GM19328 (cell line): ENCODE results near the gene LARGE1.

Experiments
- ATAC-seq: cut with Tn5 transposase; IDR thresholded peaks from one replicate; pipeline ENCODE4 v1.9.1; 2021; ENCODE audit warnings: mild to moderate bottlenecking, moderate library complexity; ENCODE audit not compliant: unreplicated experiment

LARGE1 gene

GRCh38 chr22:33741025-33741424 lies 179.3 kb downstream of the LARGE1 start:
- no peak for ATAC-seq

- no peak for ATAC-seq
Observed at GRCh38 chr22:33739516-33739915, 180.8 kb downstream of the LARGE1 start.

DNA sequence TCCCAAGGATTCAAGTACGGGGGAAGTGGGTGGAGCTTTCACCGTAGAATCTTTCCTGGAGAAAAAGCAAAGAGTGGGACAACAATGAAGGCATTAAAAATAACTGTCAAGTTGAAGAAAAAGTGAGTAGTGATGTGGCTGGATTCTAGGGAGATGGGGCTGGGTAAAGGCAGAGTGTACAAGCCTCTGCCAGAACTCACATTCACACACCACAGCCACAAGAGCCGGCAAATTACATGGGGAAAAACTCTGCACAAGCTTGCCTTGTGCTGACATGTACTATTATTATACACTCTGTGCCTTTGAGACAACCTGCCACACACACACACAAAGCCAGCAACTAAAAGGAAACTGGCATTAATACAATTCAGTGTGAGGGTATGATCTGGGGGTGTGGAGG lies 182.6 kb downstream of the LARGE1 start:
- ATAC-seq = no peak

- no peak for ATAC-seq
Observed at GRCh38 chr22:33735978-33736377, 184.3 kb downstream of the LARGE1 start.

GRCh38 chr22:33728847-33729246 lies 191.4 kb downstream of the LARGE1 start:
- ATAC-seq = no peak

DNA sequence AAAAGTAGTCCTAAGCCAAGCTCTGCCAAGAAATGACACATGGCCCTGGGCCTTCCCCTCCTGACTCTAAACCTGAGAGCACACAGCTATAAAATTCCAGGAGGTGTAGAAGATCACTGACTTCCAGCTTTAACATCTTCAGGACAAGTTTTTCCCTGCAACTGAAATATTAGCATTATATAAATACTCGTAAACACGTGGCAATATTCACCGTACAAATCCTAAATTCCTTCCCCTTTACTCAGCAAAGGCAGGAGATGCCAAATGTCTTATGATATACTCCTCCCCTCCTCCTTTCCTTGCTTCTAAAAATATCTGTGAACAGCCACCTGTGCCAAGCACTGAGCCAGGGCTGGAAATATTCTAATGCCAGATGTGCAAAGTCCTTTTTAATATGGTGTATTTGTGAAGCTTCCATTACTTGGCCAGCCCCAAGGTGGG lies 194.0 kb downstream of the LARGE1 start:
- ATAC-seq = no peak

GRCh38 chr22:33723915-33724314 lies 196.4 kb downstream of the LARGE1 start:
- no peak for ATAC-seq

DNA sequence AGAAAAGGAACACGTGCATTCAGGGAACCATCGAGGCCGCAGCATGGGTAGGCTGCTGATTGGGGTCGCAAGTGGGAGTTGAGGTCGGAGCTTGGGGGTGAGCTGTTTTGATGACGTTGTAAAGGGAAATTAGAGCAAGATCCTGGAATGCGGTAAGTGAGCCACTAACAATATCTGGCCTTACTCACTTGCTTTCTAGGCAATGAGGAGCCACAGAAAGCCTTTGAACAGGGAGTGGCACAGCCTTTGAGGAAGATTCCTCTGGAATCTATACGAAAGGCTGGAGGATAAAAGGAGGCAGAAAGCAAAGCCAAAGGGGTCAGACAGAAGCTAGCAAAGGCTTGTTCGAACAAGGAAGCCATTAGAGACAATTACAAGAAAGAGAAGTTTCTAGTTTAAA lies 197.5 kb downstream of the LARGE1 start:
- ATAC-seq = no peak

GRCh38 chr22:33720166-33720878 lies 200.0 kb downstream of the LARGE1 start:
- no peak for ATAC-seq

GRCh38 chr22:33717694-33718396 lies 202.4 kb downstream of the LARGE1 start:
- ATAC-seq = no peak

- no peak for ATAC-seq
Observed at GRCh38 chr22:33715237-33715985, 204.9 kb downstream of the LARGE1 start.

DNA sequence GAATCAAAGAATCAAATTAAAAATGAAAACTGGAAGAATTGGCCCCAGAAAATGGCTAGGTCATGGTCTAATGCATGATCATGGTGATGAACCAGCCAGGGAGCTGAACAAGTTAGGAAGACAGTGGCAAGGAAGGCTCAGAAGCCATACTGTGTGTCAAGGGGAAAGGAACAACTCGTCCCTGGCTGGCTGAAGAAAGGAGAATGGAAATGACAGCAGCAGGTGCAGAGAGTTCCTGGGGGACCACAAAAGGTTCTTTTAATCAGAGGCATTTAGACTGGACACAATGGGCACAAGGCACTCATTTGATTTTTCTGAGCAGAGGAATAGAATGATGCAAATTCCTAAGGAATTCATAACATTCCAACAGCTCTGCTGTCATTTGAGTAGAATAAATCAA lies 209.9 kb downstream of the LARGE1 start:
- ATAC-seq = no peak

DNA sequence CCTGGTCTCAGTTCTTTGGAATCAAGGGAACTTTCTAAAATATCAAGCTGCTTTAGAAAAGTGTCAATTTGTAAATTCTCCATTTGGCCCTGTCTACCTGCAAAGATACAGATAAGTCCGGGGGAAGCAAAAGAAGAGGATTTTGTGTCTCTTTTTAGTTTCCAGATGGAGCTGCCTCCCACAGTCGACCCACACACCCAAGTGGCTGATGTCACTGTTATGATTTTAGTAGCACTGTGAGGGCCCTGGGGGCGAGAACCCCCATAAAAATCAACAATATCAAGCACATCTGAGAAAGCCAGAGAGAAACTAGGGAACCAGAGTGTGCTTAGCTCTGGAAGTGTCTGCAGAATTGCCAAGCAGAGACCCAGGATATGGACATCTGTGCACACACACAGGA lies 212.7 kb downstream of the LARGE1 start:
- no peak for ATAC-seq

- ATAC-seq = no peak
Observed at GRCh38 chr22:33706100-33706499, 214.2 kb downstream of the LARGE1 start.

- ATAC-seq = no peak
Observed at GRCh38 chr22:33699176-33699575, 221.1 kb downstream of the LARGE1 start.

DNA sequence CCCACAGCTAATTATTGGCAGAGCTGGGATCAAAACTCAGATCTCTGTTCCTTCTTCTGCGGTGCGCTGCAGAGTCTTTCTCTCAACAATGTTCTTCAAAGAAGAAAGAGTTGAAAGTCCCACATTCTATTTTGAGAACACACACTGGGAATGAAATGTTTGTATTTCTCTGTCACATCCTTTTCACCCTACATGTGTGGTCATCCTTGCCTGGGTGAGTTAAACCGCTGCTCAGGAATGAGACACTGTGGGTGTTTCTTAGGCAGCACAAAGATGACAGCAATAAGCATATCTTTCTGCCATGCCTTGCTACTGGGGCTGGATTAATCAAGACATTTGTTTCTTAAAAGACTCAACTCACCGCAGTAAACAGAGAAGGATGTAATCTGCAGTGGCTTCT lies 222.6 kb downstream of the LARGE1 start:
- no peak for ATAC-seq

DNA sequence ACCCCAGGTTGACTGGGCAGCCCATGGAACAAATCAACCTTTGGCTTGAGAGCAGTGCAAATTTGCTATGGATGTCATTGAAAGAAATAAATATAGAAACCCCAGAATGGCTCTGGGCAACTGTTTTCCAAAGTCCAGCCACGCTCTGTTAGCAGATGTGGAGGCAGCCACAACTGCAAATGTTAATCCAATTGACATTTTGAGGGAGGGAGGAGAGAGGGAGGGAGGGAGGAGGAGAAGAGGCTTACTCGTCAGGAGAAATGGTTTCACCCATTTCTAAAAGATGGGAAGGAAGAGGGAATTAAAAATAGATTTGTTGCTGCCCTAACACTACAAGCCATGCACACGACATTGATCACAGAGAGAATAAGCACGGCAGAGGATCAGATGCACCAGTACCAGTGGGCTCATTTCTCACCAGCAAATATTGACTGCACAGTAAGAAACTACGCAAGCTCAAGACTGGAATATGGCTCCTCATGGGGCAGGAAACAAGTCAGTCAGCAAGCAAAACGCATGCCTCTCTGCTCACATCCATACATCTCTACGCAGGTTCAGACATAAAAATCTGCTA lies 229.1 kb downstream of the LARGE1 start:
- ATAC-seq = no peak

DNA sequence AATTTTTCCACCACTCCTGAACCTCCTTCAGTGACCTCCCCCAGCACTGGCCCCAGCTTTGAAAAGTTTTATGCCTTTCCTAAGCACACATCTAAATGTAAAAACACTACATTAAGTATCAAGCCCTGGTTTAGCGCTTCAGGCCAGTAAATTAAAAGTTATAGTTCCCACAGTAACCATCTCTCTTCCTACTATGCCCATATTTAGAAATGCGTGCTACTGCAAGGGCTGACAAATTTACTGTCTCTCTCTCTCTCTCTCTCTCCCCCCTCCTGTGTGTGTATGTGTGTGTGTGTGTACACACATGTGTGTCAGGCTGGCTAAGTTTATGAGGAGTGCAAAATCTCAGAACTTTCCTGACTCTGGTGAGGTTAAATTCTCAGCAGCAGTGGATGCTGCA lies 231.4 kb downstream of the LARGE1 start:
- no peak for ATAC-seq

- no peak for ATAC-seq
Observed at GRCh38 chr22:33687464-33687863, 232.8 kb downstream of the LARGE1 start.

- ATAC-seq = no peak
Observed at GRCh38 chr22:33684087-33684486, 236.2 kb downstream of the LARGE1 start.

GRCh38 chr22:33682927-33683326 lies 237.3 kb downstream of the LARGE1 start:
- ATAC-seq = no peak
